ENCODE measurements around the gene ACKR2. TPM values are rescaled to one million over a fixed set of nuclear protein-coding genes. Genes with fewer than 3 reads are reported as not detected.

ACKR2 gene
- polyA plus RNA-seq, 3 donors: 2.0 to 3.0 (median 2.2) TPM

- DNase-seq (ENCODE audit: extremely low read depth in 1 of 11, low read depth in 9 of 11, low spot score in 4 of 11): no peak
Observed at GRCh38 chr3:42847731-42848130, 38.5 kb downstream of the ACKR2 start.

GRCh38 chr3:42849017-42849416 is 39.8 kb downstream of the ACKR2 start:
- no peak for DNase-seq (ENCODE audit: extremely low read depth in 1 of 11, low read depth in 9 of 11, low spot score in 4 of 11)

- no peak for DNase-seq (ENCODE audit: extremely low read depth in 1 of 11, low read depth in 9 of 11, low spot score in 4 of 11)
Observed at GRCh38 chr3:42850263-42850662, 41.0 kb downstream of the ACKR2 start.

- no peak for DNase-seq (ENCODE audit: extremely low read depth in 1 of 11, low read depth in 9 of 11, low spot score in 4 of 11)
Observed at GRCh38 chr3:42851228-42851834, 42.1 kb downstream of the ACKR2 start.

- no peak for DNase-seq (ENCODE audit: extremely low read depth in 1 of 11, low read depth in 9 of 11, low spot score in 4 of 11)
Observed at GRCh38 chr3:42852441-42852840, 43.2 kb downstream of the ACKR2 start.

GRCh38 chr3:42853056-42853455 is 43.8 kb downstream of the ACKR2 start:
- DNase-seq (ENCODE audit: extremely low read depth in 1 of 11, low read depth in 9 of 11, low spot score in 4 of 11): no peak

GRCh38 chr3:42853739-42854302 is 44.6 kb downstream of the ACKR2 start:
- no peak for DNase-seq (ENCODE audit: extremely low read depth in 1 of 11, low read depth in 9 of 11, low spot score in 4 of 11)

- DNase-seq (ENCODE audit: extremely low read depth in 1 of 11, low read depth in 9 of 11, low spot score in 4 of 11): no peak
Observed at GRCh38 chr3:42855219-42855546, 45.9 kb downstream of the ACKR2 start.

- DNase-seq (ENCODE audit: extremely low read depth in 1 of 11, low read depth in 9 of 11, low spot score in 4 of 11): no peak
Observed at GRCh38 chr3:42855547-42856380, 46.5 kb downstream of the ACKR2 start.

GRCh38 chr3:42856544-42856943 is 47.3 kb downstream of the ACKR2 start:
- no peak for DNase-seq (ENCODE audit: extremely low read depth in 1 of 11, low read depth in 9 of 11, low spot score in 4 of 11)

- DNase-seq (ENCODE audit: extremely low read depth in 1 of 11, low read depth in 9 of 11, low spot score in 4 of 11): no peak
Observed at GRCh38 chr3:42864321-42864950, 55.2 kb downstream of the ACKR2 start.

GRCh38 chr3:42865256-42865655 is 56.0 kb downstream of the ACKR2 start:
- no peak for DNase-seq (ENCODE audit: extremely low read depth in 1 of 11, low read depth in 9 of 11, low spot score in 4 of 11)

GRCh38 chr3:42867138-42867537 is 57.9 kb downstream of the ACKR2 start:
- DNase-seq (ENCODE audit: extremely low read depth in 1 of 11, low read depth in 9 of 11, low spot score in 4 of 11): no peak

GRCh38 chr3:42868841-42869240 is 59.6 kb downstream of the ACKR2 start:
- no peak for DNase-seq (ENCODE audit: extremely low read depth in 1 of 11, low read depth in 9 of 11, low spot score in 4 of 11)

GRCh38 chr3:42871592-42872196 is 62.4 kb downstream of the ACKR2 start:
- no peak for DNase-seq (ENCODE audit: extremely low read depth in 1 of 11, low read depth in 9 of 11, low spot score in 4 of 11)

- DNase-seq (ENCODE audit: extremely low read depth in 1 of 11, low read depth in 9 of 11, low spot score in 4 of 11): no peak
Observed at GRCh38 chr3:42872718-42873117, 63.5 kb downstream of the ACKR2 start.

GRCh38 chr3:42873221-42873982 is 64.2 kb downstream of the ACKR2 start:
- peak in 1 of 11 donors; percentile 40 for DNase-seq (ENCODE audit: extremely low read depth in 1 of 11, low read depth in 9 of 11, low spot score in 4 of 11)

- DNase-seq (ENCODE audit: extremely low read depth in 1 of 11, low read depth in 9 of 11, low spot score in 4 of 11): no peak
Observed at GRCh38 chr3:42874749-42875148, 65.5 kb downstream of the ACKR2 start.
